Smooth muscle cell (in vitro differentiated cells): ENCODE results near the gene KIF1B. TPM values are rescaled to one million over a fixed set of nuclear protein-coding genes. Genes with fewer than 3 reads are reported as not detected.

Experiments used
- DNase-seq: peaks from one replicate; lab custom pipeline; 2025; ENCODE audit not compliant: unreplicated experiment; lab: John Stamatoyannopoulos, UW
- H2AFZ ChIP-seq: fragments of 200-600 bp; sonication (generic); 2 replicates; pipeline ENCODE4 v1.6.0; 2016; ENCODE audit warnings: antibody characterized with exemption, low read depth, mild to moderate bottlenecking
- H3F3A ChIP-seq: fragments of 200-600 bp; sonication (generic); 2 replicates; pipeline ENCODE4 v1.6.0; 2017; ENCODE audit warnings: antibody characterized with exemption, low read depth
- H3K27ac ChIP-seq: fragments of 200-600 bp; sonication (generic); 2 replicates; pipeline ENCODE4 v1.5.1; 2016; ENCODE audit warnings: low read depth, mild to moderate bottlenecking
- H3K27me3 ChIP-seq: fragments of 200-600 bp; sonication (generic); 2 replicates; pipeline ENCODE4 v1.6.1; 2016; ENCODE audit warnings: low read depth, mild to moderate bottlenecking
- H3K36me3 ChIP-seq: fragments of 200-600 bp; sonication (generic); 2 replicates; pipeline ENCODE4 v1.5.1; 2016; ENCODE audit warnings: low read depth
- H3K4me1 ChIP-seq: fragments of 200-600 bp; sonication (generic); 2 replicates; pipeline ENCODE4 v1.5.1; 2016; ENCODE audit warnings: low read depth
- H3K4me2 ChIP-seq: fragments of 200-600 bp; sonication (generic); 2 replicates; pipeline ENCODE4 v1.6.0; 2016; ENCODE audit warnings: mild to moderate bottlenecking
- H3K4me3 ChIP-seq: fragments of 200-600 bp; sonication (generic); 2 replicates; pipeline ENCODE4 v1.5.1; 2016; ENCODE audit warnings: mild to moderate bottlenecking
- H3K79me2 ChIP-seq: fragments of 200-600 bp; sonication (generic); 2 replicates; pipeline ENCODE4 v1.6.0; 2016; ENCODE audit warnings: low read depth, mild to moderate bottlenecking
- H3K9ac ChIP-seq: fragments of 200-600 bp; sonication (generic); 2 replicates; pipeline ENCODE4 v1.6.0; 2016; ENCODE audit warnings: low read depth
- H3K9me3 ChIP-seq: fragments of 200-600 bp; sonication (generic); replicated peaks from 2 replicates; pipeline ENCODE4 v1.5.1; 2016; ENCODE audit warnings: low read depth
- H4K20me1 ChIP-seq: fragments of 200-600 bp; sonication (generic); 2 replicates; pipeline ENCODE4 v1.6.0; 2016; ENCODE audit warnings: low read depth
- WGBS: methylation state at CpG from one replicate; pipeline ENCODE4 v1.1.7; 2016; ENCODE audit warnings: low lambda C conversion rate; 5-methylcytosine and 5-hydroxymethylcytosine counted together
- polyA plus RNA-seq: library from polyadenylated mRNA; unstranded; fragments of >200 nt; fragmentation: Nextera tagmentation; extraction: Ambion mirVana; gene quantifications from 2 replicates; pipeline ENCODE4 v1.2.1, GENCODE V29; 2016
- total RNA-seq: library from RNA; depleted of rRNA; stranded (reverse); fragments of >200 nt; gene quantifications from 2 replicates; pipeline ENCODE4 v1.2.3, GENCODE V29; 2014
- TF ChIP-seq, protein P1 (sequence below): fragments of 200-600 bp; sonication (generic); IDR thresholded peaks from 2 replicates; pipeline ENCODE4 v1.5.1; 2017; ENCODE audit warnings: borderline replicate concordance, mild to moderate bottlenecking, antibody characterized with exemption; ENCODE audit not compliant: insufficient read depth, poor library complexity, severe bottlenecking

The KIF1B gene
- total and polyA plus RNA-seq, 2 experiments from 2014 or later = 9.1 to 29.6 TPM

DNA sequence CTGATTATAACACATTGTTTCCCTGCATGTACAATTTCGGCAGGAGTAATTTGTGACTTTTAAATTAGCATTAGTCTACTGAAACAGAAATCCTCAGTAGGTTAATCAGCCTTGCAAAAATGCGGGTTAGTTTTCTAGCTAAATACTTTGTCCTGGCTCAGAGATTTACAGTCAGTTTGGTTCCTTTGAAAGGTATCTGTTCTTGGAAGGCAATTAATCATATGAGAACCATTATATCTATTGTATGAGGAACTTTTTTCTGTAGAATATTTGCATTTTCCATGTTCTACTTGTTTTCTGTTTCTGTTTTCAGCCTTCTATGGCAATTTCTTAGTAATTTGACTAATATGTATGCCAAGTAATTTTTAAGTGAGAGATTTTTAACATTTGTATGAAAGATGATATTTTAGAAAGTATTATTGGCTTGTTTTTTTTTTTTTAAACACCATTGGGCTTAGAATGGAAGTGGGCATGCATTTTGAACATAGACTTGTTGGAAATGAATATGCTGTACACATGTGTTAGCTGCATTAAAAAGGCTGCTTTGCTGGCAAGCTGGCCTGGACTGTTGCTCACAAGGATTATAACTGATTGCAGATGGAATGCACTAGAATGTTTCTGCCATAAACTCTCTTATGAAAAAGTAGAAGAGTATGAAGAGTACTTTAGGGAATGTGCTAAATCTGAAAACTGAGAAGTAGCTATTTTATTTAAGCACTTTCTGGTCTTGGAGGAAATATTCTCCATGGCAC is 26.2 kb downstream of the KIF1B start:
- H3F3A ChIP-seq = no peaks in the 10 kb centered on the region
- no peak for DNase-seq
- peak overlapping the region; percentile 66 for H3K4me2 ChIP-seq
- no peak overlapping the region for H3K4me3 ChIP-seq
- no peaks in the 10 kb centered on the region for H3K4me1 ChIP-seq
- TF ChIP-seq, protein P1, sequence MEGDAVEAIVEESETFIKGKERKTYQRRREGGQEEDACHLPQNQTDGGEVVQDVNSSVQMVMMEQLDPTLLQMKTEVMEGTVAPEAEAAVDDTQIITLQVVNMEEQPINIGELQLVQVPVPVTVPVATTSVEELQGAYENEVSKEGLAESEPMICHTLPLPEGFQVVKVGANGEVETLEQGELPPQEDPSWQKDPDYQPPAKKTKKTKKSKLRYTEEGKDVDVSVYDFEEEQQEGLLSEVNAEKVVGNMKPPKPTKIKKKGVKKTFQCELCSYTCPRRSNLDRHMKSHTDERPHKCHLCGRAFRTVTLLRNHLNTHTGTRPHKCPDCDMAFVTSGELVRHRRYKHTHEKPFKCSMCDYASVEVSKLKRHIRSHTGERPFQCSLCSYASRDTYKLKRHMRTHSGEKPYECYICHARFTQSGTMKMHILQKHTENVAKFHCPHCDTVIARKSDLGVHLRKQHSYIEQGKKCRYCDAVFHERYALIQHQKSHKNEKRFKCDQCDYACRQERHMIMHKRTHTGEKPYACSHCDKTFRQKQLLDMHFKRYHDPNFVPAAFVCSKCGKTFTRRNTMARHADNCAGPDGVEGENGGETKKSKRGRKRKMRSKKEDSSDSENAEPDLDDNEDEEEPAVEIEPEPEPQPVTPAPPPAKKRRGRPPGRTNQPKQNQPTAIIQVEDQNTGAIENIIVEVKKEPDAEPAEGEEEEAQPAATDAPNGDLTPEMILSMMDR = no peak
- H3K27ac ChIP-seq = peak overlapping the region; percentile 46
- no peak overlapping the region for H3K9ac ChIP-seq
- H2AFZ ChIP-seq = no peak overlapping the region
- 80% methylated on average over 2 of the region's 2 CpGs for WGBS
- H3K36me3 ChIP-seq = no peaks in the 10 kb centered on the region
- no peaks in the 10 kb centered on the region for H3K9me3 ChIP-seq
- no peaks in the 10 kb centered on the region for H3K27me3 ChIP-seq
- H3K79me2 ChIP-seq = peaks cover 68% of the 10 kb centered on the region
- peaks cover 97% of the 10 kb centered on the region for H4K20me1 ChIP-seq

DNA sequence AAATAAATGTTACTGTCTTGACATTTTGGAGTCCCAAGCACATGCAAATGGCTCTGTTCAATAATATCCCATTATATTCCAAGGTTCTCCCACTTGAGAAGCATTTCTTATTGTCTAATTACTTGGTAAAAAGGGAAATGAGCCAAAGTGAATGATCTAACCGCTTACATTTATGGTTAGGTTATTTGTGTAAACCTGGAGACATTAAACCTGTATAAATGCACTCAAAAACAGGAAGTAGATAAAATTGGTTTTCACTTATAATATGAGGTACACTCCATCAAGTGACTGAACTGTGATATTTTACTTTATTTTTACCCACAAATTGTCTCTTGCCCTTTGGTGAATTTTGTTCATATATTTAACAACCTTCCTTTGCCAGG is 26.8 kb downstream of the KIF1B start:
- 100% methylated on average over 1 of the region's 1 CpG for WGBS
- Histone ChIP-seq H2AFZ (no peak overlapping the region), H3K36me3 (no peaks in the 10 kb centered on the region), H3F3A (no peaks in the 10 kb centered on the region), H3K9me3 (no peaks in the 10 kb centered on the region), H3K27me3 (no peaks in the 10 kb centered on the region), H3K4me1 (no peaks in the 10 kb centered on the region), H4K20me1 (peaks cover 97% of the 10 kb centered on the region), H3K9ac (no peak overlapping the region), H3K27ac (peak overlapping the region; percentile 46), H3K4me3 (no peak overlapping the region), H3K79me2 (peaks cover 68% of the 10 kb centered on the region), H3K4me2 (peak overlapping the region; percentile 66)
- TF ChIP-seq, protein P1 = no peak
- DNase-seq = no peak

DNA sequence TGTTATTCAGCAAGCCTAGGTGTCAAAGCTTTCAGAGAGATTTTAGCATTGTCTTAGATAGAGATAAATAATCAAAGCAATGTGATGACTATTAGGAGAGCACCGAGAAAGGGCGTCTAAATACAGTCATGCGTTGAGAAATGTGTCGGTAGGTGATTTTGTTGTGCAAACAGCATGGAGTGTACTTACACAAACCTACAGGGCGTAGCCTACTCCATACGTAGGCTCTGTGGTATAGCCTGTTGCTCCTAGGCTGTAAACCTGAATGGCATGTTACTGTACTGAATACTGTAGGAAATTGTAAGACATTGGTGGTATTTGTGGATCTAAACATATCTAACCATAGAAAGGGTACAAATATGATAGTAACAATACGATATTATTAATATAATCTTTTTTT is 31.8 kb downstream of the KIF1B start:
- Histone ChIP-seq H3K79me2 (peaks cover 98% of the 10 kb centered on the region), H3K4me3 (no peak overlapping the region), H3K4me2 (no peak overlapping the region), H3K27ac (no peak overlapping the region), H3K36me3 (no peaks in the 10 kb centered on the region), H3K27me3 (no peaks in the 10 kb centered on the region), H3F3A (no peaks in the 10 kb centered on the region), H4K20me1 (peaks cover 99% of the 10 kb centered on the region), H3K9me3 (no peaks in the 10 kb centered on the region), H3K9ac (no peak overlapping the region), H2AFZ (no peak overlapping the region), H3K4me1 (no peaks in the 10 kb centered on the region)
- WGBS = 95% methylated on average over 7 of the region's 7 CpGs
- TF ChIP-seq, protein P1 = no peak
- no peak for DNase-seq

DNA sequence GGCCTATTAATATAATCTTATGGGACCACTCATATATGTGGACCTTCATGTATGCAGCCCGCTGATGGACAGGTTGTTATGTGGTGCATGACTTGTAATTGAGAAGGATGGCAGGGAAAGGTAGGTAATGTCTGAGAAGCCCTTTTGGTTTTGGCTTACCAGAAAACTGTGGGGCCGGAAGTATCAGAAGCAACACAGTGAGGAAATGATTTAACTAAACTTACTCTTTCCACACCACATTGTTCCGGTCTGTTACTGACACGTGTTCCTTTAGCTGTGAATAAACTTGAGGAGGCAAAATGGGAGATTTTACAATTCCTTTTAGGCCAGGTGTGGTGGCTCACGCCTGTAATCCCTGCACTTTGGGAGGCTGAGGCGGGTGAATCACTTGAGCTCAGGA is 32.4 kb downstream of the KIF1B start:
- Histone ChIP-seq H3K9ac (no peak overlapping the region), H3K36me3 (no peaks in the 10 kb centered on the region), H3K4me2 (no peak overlapping the region), H4K20me1 (peaks cover 99% of the 10 kb centered on the region), H3K27me3 (no peaks in the 10 kb centered on the region), H2AFZ (no peak overlapping the region), H3K27ac (no peak overlapping the region), H3K9me3 (no peaks in the 10 kb centered on the region), H3K4me1 (no peaks in the 10 kb centered on the region), H3F3A (no peaks in the 10 kb centered on the region), H3K4me3 (no peak overlapping the region), H3K79me2 (peaks cover 98% of the 10 kb centered on the region)
- 97% methylated on average over 6 of the region's 6 CpGs for WGBS
- TF ChIP-seq, protein P1 = no peak
- no peak for DNase-seq
